Loucy (cell line): ENCODE results near the gene TAF1B.
"Not testable (repeated sequence)": the region's sequence is repeated elsewhere in the genome, so short reads cannot be mapped to it uniquely, and the experiment has no call there.

Source experiments
- H2AFZ ChIP-seq: fragments of 200-600 bp; sonication (generic); 2 replicates; pipeline ENCODE4 v1.6.0; 2016; ENCODE audit warnings: antibody characterized with exemption, mild to moderate bottlenecking, low read length, moderate library complexity
- H3F3A ChIP-seq: fragments of 200-600 bp; 2 replicates; pipeline ENCODE4 v1.6.0; 2016; ENCODE audit warnings: antibody characterized with exemption, low read depth, mild to moderate bottlenecking
- H3K27me3 ChIP-seq: fragments of 200-600 bp; sonication (generic); 2 replicates; pipeline ENCODE4 v1.6.1; 2014; ENCODE audit warnings: low read length, mild to moderate bottlenecking; ENCODE audit not compliant: insufficient read depth, poor library complexity, severe bottlenecking
- H3K36me3 ChIP-seq: fragments of 200-600 bp; sonication (generic); 2 replicates; pipeline ENCODE4 v1.6.1; 2016; ENCODE audit warnings: low read length; ENCODE audit not compliant: insufficient read depth
- H3K4me1 ChIP-seq: fragments of 200-600 bp; sonication (generic); 2 replicates; pipeline ENCODE4 v1.5.1; 2014; ENCODE audit warnings: low read length, mild to moderate bottlenecking; ENCODE audit not compliant: insufficient read depth, poor library complexity, severe bottlenecking
- H3K4me2 ChIP-seq: fragments of 200-600 bp; sonication (generic); 2 replicates; pipeline ENCODE4 v1.6.0; 2014; ENCODE audit warnings: antibody characterized with exemption, low read length, low read depth, mild to moderate bottlenecking; ENCODE audit not compliant: poor library complexity, severe bottlenecking
- H3K4me3 ChIP-seq: fragments of 200-600 bp; sonication (generic); 2 replicates; pipeline ENCODE4 v1.5.1; 2014; ENCODE audit warnings: low read length, mild to moderate bottlenecking, mixed read lengths; ENCODE audit not compliant: poor library complexity, severe bottlenecking
- H3K79me2 ChIP-seq: fragments of 200-600 bp; sonication (generic); 2 replicates; pipeline ENCODE4 v1.6.1; 2014; ENCODE audit warnings: low read length; ENCODE audit not compliant: insufficient read depth
- H3K9ac ChIP-seq: fragments of 200-600 bp; sonication (generic); 2 replicates; pipeline ENCODE4 v1.6.0; 2014; ENCODE audit warnings: mild to moderate bottlenecking, low read depth, low read length, moderate library complexity; ENCODE audit not compliant: poor library complexity, severe bottlenecking
- H3K9me2 ChIP-seq: fragments of 200-600 bp; sonication (generic); replicated peaks from 2 replicates; pipeline ENCODE4 v1.6.1; 2016; ENCODE audit warnings: low read depth, low read length, mixed read lengths
- H3K9me3 ChIP-seq: fragments of 200-600 bp; sonication (generic); 2 replicates; pipeline ENCODE4 v1.6.1; 2014; ENCODE audit warnings: mild to moderate bottlenecking, antibody characterized with exemption, low read length, low read depth; ENCODE audit not compliant: insufficient read depth
- H4K20me1 ChIP-seq: fragments of 200-600 bp; sonication (generic); 2 replicates; pipeline ENCODE4 v1.6.0; 2014; ENCODE audit warnings: antibody characterized with exemption, low read length, mild to moderate bottlenecking; ENCODE audit not compliant: insufficient read depth, poor library complexity, severe bottlenecking
- EZH2phosphoT487 ChIP-seq: fragments of 200-600 bp; IDR thresholded peaks from 2 replicates; pipeline ENCODE4 v1.6.1; 2018; ENCODE audit warnings: antibody characterized with exemption, mild to moderate bottlenecking, moderate library complexity, borderline replicate concordance
- TF ChIP-seq, protein P1 (sequence below): fragments of 200-600 bp; sonication (generic); conservative IDR thresholded peaks from 2 replicates; pipeline ENCODE4 v1.5.1; 2014; ENCODE audit warnings: mild to moderate bottlenecking, antibody characterized with exemption, low read length

Gene TAF1B

DNA sequence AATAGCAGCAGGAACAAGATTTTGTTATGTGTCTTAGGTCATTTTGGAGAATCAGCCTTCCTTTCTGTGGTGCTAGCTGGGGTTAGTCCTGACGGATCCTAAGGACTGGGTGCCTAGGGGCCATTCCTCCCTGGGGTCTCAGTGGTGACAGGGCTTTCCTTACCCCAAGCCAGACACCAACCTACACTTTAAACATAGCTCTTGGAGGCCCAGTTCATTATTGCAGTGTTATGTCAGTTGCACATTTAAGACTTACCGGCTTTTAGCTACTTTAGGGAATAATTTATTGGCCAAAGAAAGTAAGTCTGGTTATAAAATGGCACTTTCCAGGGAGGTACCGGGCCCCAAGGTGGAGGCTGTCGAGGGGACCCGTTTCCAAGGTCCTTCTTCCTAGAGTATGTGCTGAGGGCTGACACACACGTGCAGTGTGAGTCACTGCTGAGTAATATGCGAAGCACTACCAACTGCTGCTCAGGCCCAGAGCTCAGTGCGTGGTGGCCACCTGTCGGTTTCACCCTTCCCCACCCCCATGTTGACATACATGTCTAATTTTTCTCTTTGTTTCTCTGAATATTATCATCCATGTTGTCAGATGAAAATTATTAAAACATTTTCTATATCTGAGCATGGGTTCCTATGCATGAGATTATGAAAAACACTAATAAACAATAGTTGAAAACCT lies 71.3 kb downstream of the TAF1B start:
- Histone ChIP-seq H3K9me3 (no peaks in the 10 kb centered on the region), H2AFZ (no peak overlapping the region), H3K36me3 (peaks cover 51% of the 10 kb centered on the region; the same call in 1 of the 2 replicates), H3K79me2 (no peaks in the 10 kb centered on the region), H4K20me1 (no peaks in the 10 kb centered on the region), H3K27me3 (no peaks in the 10 kb centered on the region), H3K9ac (no peak overlapping the region), H3K9me2 (no peaks in the 10 kb centered on the region), H3K4me3 (no peak overlapping the region), H3K4me1 (no peaks in the 10 kb centered on the region), H3F3A (no peaks in the 10 kb centered on the region), H3K4me2 (no peak overlapping the region)
- TF ChIP-seq EZH2phosphoT487, result no peak
- TF ChIP-seq, protein P1, sequence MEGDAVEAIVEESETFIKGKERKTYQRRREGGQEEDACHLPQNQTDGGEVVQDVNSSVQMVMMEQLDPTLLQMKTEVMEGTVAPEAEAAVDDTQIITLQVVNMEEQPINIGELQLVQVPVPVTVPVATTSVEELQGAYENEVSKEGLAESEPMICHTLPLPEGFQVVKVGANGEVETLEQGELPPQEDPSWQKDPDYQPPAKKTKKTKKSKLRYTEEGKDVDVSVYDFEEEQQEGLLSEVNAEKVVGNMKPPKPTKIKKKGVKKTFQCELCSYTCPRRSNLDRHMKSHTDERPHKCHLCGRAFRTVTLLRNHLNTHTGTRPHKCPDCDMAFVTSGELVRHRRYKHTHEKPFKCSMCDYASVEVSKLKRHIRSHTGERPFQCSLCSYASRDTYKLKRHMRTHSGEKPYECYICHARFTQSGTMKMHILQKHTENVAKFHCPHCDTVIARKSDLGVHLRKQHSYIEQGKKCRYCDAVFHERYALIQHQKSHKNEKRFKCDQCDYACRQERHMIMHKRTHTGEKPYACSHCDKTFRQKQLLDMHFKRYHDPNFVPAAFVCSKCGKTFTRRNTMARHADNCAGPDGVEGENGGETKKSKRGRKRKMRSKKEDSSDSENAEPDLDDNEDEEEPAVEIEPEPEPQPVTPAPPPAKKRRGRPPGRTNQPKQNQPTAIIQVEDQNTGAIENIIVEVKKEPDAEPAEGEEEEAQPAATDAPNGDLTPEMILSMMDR, result no peak

DNA sequence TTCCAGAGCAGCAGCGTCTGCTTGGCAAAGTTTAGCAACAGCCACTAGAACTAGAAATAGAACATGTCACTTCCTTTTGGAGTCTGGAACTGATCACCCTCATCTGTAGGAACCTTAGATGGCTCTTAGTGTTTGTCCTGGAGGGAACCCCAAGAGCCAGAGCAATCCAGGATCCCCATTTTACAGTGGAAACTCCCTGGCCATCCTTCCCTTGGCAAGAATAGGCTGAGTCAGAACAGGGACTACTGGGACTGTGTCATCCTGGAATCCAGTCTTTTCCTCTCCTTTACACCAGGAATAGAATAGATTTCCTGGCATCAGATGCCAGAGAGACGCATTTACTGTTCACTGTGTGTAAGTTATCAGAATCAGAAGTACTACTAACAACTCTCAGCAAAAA lies 75.0 kb downstream of the TAF1B start:
- Histone ChIP-seq H3K9me3 (no peaks in the 10 kb centered on the region), H3K79me2 (no peaks in the 10 kb centered on the region), H3K27me3 (no peaks in the 10 kb centered on the region), H3K4me1 (no peaks in the 10 kb centered on the region), H4K20me1 (no peaks in the 10 kb centered on the region), H3K9me2 (no peaks in the 10 kb centered on the region), H2AFZ (no peak overlapping the region), H3F3A (no peaks in the 10 kb centered on the region), H3K36me3 (peaks cover 35% of the 10 kb centered on the region; the same call in 1 of the 2 replicates), H3K4me2 (no peak overlapping the region), H3K9ac (no peak overlapping the region), H3K4me3 (no peak overlapping the region)
- TF ChIP-seq EZH2phosphoT487, result no peak
- TF ChIP-seq, protein P1, result no peak

DNA sequence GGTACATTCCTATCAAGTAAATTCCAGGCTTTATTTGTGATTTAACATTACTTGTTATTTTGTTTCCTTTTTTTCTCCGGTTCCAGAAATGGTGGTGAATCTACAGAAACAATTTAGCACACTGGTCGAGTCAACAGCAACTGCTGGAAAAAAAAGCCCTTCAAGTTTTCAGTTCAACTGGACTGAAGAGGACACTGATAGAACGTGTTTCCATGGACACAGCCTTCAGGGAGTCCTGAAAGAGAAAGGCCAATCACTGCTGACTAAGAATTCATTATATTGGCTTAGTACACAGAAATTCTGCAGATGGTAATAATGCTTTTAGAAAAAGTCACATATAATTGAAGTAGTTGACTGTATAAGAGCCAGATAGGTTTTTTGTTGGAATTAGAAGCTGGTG lies 76.2 kb downstream of the TAF1B start:
- Histone ChIP-seq H3K4me2 (no peak overlapping the region), H3K27me3 (no peaks in the 10 kb centered on the region), H4K20me1 (no peaks in the 10 kb centered on the region), H3K9me2 (no peaks in the 10 kb centered on the region), H3F3A (no peaks in the 10 kb centered on the region), H3K4me3 (no peak overlapping the region), H3K4me1 (no peaks in the 10 kb centered on the region), H3K36me3 (peaks cover 23% of the 10 kb centered on the region; the same call in 1 of the 2 replicates), H3K9me3 (no peaks in the 10 kb centered on the region), H3K79me2 (no peaks in the 10 kb centered on the region), H2AFZ (no peak overlapping the region), H3K9ac (no peak overlapping the region)
- no peak for TF ChIP-seq EZH2phosphoT487
- TF ChIP-seq, protein P1, result no peak

DNA sequence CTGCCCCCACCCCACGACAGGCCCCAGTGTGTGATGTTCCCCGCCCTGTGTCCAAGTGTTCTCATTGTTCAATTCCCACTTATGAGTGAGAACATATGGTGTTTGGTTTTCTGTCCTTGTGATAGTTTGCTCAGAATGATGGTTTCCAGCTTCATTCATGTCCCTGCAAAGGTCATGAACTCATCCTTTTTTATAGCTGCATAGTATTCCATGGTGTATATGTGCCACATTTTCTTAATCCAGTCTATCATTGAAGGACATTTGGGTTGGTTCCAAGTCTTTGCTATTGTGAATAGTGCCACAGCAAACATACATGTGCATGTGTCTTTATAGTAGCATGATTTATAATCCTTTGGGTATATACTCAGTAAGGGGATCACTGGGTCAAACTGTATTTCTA lies 83.7 kb downstream of the TAF1B start:
- not testable (repeated sequence) for H3K4me3 ChIP-seq, H3K79me2 ChIP-seq, H4K20me1 ChIP-seq, H3K9ac ChIP-seq, H3K36me3 ChIP-seq, H3K9me3 ChIP-seq, H3K4me2 ChIP-seq, H3F3A ChIP-seq, H3K9me2 ChIP-seq, H3K4me1 ChIP-seq, H2AFZ ChIP-seq, H3K27me3 ChIP-seq
